GM12878 (cell line): ENCODE results near the gene MAD1L1. TPM values are rescaled to one million over a fixed set of nuclear protein-coding genes. Genes with fewer than 3 reads are reported as not detected.

ENCODE experiments used
- ATAC-seq: fragments of 200-7000 bp; cut with Tn5 transposase; 3 replicates; pipeline ENCODE4 v1.9.1; 2020; ENCODE audit warnings: mild to moderate bottlenecking, moderate library complexity
- BruUV-seq: library from RNA; stranded (reverse); fragments of 400-500 nt; replicated peaks from 2 replicates; lab custom pipeline; 2021; lab: Mats Ljungman, UMichigan
- CTCF ChIA-PET: fragments of 300-600 bp; sonication (Branson Sonifier 250); formaldehyde crosslinking; extraction: SDS; loops from one replicate; lab custom pipeline; 2021; ENCODE audit warnings: inconsistent platforms; lab: Yijun Ruan, JAX
- POLR2A ChIA-PET: fragments of 350-600 bp; formaldehyde crosslinking; extraction: SDS; loops from one replicate; lab custom pipeline; 2021; ENCODE audit warnings: inconsistent platforms; lab: Charles Lee
- RAD21 ChIA-PET: fragments of 300-600 bp; sonication (Branson Sonifier 250); formaldehyde crosslinking; loops from one replicate; lab custom pipeline; 2023; ENCODE audit warnings: antibody characterized with exemption; ENCODE audit not compliant: unreplicated experiment; lab: Charles Lee
- SMC1A ChIA-PET: fragments of 300-600 bp; sonication (Branson Sonifier 250); formaldehyde crosslinking; loops from one replicate; lab custom pipeline; 2023; ENCODE audit not compliant: unreplicated experiment, uncharacterized antibody; lab: Charles Lee
- DNase-seq: peaks from one replicate; pipeline ENCODE4 v3.0.0-alpha.2; 2011; ENCODE audit warnings: low read depth, low spot score
- FAIRE-seq: peaks from 3 replicates; lab custom pipeline; 2011; peaks lifted over from hg19 to GRCh38; lab: Jason Lieb, UNC
- H2AFZ ChIP-seq: 2 replicates; pipeline ENCODE4 v1.6.0; 2011; ENCODE audit warnings: low read depth, low read length, control low read depth; ENCODE audit not compliant: control insufficient read depth
- H3K27ac ChIP-seq: 2 replicates; pipeline ENCODE4 v1.5.1; 2011; ENCODE audit warnings: control low read depth; ENCODE audit not compliant: control insufficient read depth, insufficient read depth
- H3K27me3 ChIP-seq, 2 experiments: replicated peaks in 1 of 2; 2 replicates each; pipeline versions ENCODE4 v1.6.0 to v1.6.1; 2011; ENCODE audit warnings: low read length in 1 of 2; ENCODE audit not compliant: control insufficient read depth in 2 of 2, insufficient read depth in 2 of 2
- H3K36me3 ChIP-seq, 2 experiments: 2 replicates each; pipeline ENCODE4 v1.5.1; 2011; ENCODE audit warnings: low read length in 1 of 2; ENCODE audit not compliant: control insufficient read depth in 2 of 2, insufficient read depth in 2 of 2
- H3K4me1 ChIP-seq: 2 replicates; pipeline ENCODE4 v1.6.1; 2011; ENCODE audit warnings: mild to moderate bottlenecking, low read length, moderate library complexity, mixed read lengths; ENCODE audit not compliant: control insufficient read depth, insufficient read depth
- H3K4me2 ChIP-seq: 2 replicates; pipeline ENCODE4 v1.6.0; 2011; ENCODE audit warnings: control low read depth; ENCODE audit not compliant: control insufficient read depth, insufficient read depth
- H3K4me3 ChIP-seq: fragments of 200-600 bp; sonication (generic); 2 replicates; pipeline ENCODE4 v1.5.1; 2016
- H3K79me2 ChIP-seq: 2 replicates; pipeline ENCODE4 v1.6.0; 2011; ENCODE audit warnings: low read length; ENCODE audit not compliant: control insufficient read depth, insufficient read depth
- H3K9ac ChIP-seq: 2 replicates; pipeline ENCODE4 v1.8.0; 2011; ENCODE audit warnings: low read length, control low read depth, mixed read lengths; ENCODE audit not compliant: control insufficient read depth, insufficient read depth
- H3K9me3 ChIP-seq: replicated peaks from 3 replicates; pipeline ENCODE4 v1.5.1; 2011; ENCODE audit warnings: mild to moderate bottlenecking, low read length; ENCODE audit not compliant: control insufficient read depth, insufficient read depth
- H4K20me1 ChIP-seq: 2 replicates; pipeline ENCODE4 v1.6.0; 2011; ENCODE audit not compliant: control insufficient read depth, insufficient read depth
- ATF3 ChIP-seq: IDR thresholded peaks from 2 replicates; pipeline ENCODE4 v1.6.1; 2011; ENCODE audit warnings: low read depth, mild to moderate bottlenecking, low read length, moderate library complexity, borderline replicate concordance; ENCODE audit errors: extremely low read depth
- BCLAF1 ChIP-seq: fragments of 450-650 bp; IDR thresholded peaks from 2 replicates; pipeline ENCODE4 v1.6.1; 2017; ENCODE audit warnings: antibody characterized with exemption, mild to moderate bottlenecking, moderate library complexity
- FOXK2 ChIP-seq: fragments of 450-650 bp; IDR thresholded peaks from 2 replicates; pipeline ENCODE4 v1.6.1; 2017; ENCODE audit warnings: mild to moderate bottlenecking, moderate library complexity
- IKZF1 ChIP-seq: fragments of 450-650 bp; conservative IDR thresholded peaks from 2 replicates; pipeline ENCODE4 v1.6.1; 2017; ENCODE audit warnings: antibody characterized with exemption, mild to moderate bottlenecking
- IRF3 ChIP-seq: fragments of 450-650 bp; IDR thresholded peaks from 2 replicates; pipeline ENCODE4 v1.6.1; 2014; ENCODE audit warnings: mild to moderate bottlenecking
- PML ChIP-seq: IDR thresholded peaks from 2 replicates; pipeline ENCODE4 v1.6.1; 2012; ENCODE audit warnings: low read length, inconsistent platforms
- REST ChIP-seq: IDR thresholded peaks from 2 replicates; pipeline ENCODE4 v1.6.1; 2012; ENCODE audit warnings: mild to moderate bottlenecking, low read depth, low read length
- RUNX3 ChIP-seq: IDR thresholded peaks from 2 replicates; pipeline ENCODE4 v1.6.1; 2012; ENCODE audit warnings: low read length, inconsistent platforms
- SP1 ChIP-seq: IDR thresholded peaks from one replicate; pipeline ENCODE4 v1.6.1; 2011; ENCODE audit warnings: low read depth, low read length
- TCF7 ChIP-seq: IDR thresholded peaks from 2 replicates; pipeline ENCODE4 v1.6.1; 2014; ENCODE audit warnings: antibody characterized with exemption, borderline replicate concordance
- ZNF217 ChIP-seq: fragments of 450-650 bp; IDR thresholded peaks from 2 replicates; pipeline ENCODE4 v1.6.1; 2017; ENCODE audit warnings: antibody characterized with exemption, mild to moderate bottlenecking
- ZNF384 ChIP-seq: IDR thresholded peaks from 2 replicates; pipeline ENCODE4 v1.6.1; 2012; ENCODE audit warnings: low read depth, mild to moderate bottlenecking, low read length, improper control_type of control experiment, borderline replicate concordance
- WGBS: methylation state at CpG from one replicate; pipeline ENCODE4 v1.1.6; 2016; ENCODE audit warnings: low lambda C conversion rate; ENCODE audit not compliant: insufficient replicate concordance, insufficient coverage; ENCODE audit errors: missing lambda C conversion rate; 5-methylcytosine and 5-hydroxymethylcytosine counted together
- in situ Hi-C: fragments of 300-500 bp; cut with MboI; formaldehyde crosslinking; loops from 9 replicates; pipeline ENCODE4 v1.14.3; 2018; ENCODE audit warnings: mixed read lengths
- intact Hi-C: fragments of 100-400 bp; cut with micrococcal nuclease; formaldehyde crosslinking; loops from one replicate; pipeline ENCODE4 v1.14.2; 2022; ENCODE audit not compliant: unreplicated experiment
- polyA plus RNA-seq, 11 experiments: library from polyadenylated mRNA; depleted of rRNA in 4 of 11; unstranded in 6 of 11; stranded (reverse) in 5 of 11; fragments of >200 nt; fragmentation: Nextera tagmentation in 4 of 11; fragmentation: Illumina TruSeq in 1 of 11; extraction: Ambion mirVana in 4 of 11; extraction: Trizol in 1 of 11; gene quantifications; 1 replicate in 1 of 11; 2 replicates in 10 of 11; pipeline versions ENCODE4 v1.2.1 to v1.2.3, GENCODE V29; 2011 to 2016; ENCODE audit warnings: inconsistent platforms in 2 of 11, missing spikeins in 2 of 11, low read depth in 1 of 11
- total RNA-seq, 4 experiments: library from RNA; depleted of rRNA in 3 of 4; stranded (reverse); fragments of >200 nt in 3 of 4; fragmentation: Illumina TruSeq in 1 of 4; extraction: Trizol in 1 of 4; gene quantifications; 2 replicates each; pipeline versions ENCODE4 v1.2.1 to v1.2.3, GENCODE V29; 2013 to 2021

Gene MAD1L1
- total and polyA plus RNA-seq, 10 of the 15 experiments (the other 5 are each of a cell fraction or from before 2014, with no cell fraction given), result 2.2 to 76.8 (median 38.3) TPM

GRCh38 chr7:1787681-1788235, 445.0 kb downstream of the MAD1L1 start (continued):
- TF ChIP-seq IRF3, result no peak
- TF ChIP-seq FOXK2, result no peak

GRCh38 chr7:1787241-1787640, 445.5 kb downstream of the MAD1L1 start:
- WGBS, result 49% methylated on average over 9 of the region's 9 CpGs
- H3K4me2 ChIP-seq, result no peak overlapping the region
- FAIRE-seq (no peak), ATAC-seq (no peak), DNase-seq (no peak)
- intact Hi-C loops (no loop called here), in situ Hi-C loops (no loop called here)
- no peaks in the 10 kb centered on the region for H3K27me3 ChIP-seq
- H3K36me3 ChIP-seq, result no peaks in the 10 kb centered on the region
- H2AFZ ChIP-seq, result no peak overlapping the region
- BruUV-seq, result no TSS peak
- no peak overlapping the region for H3K4me3 ChIP-seq
- no peak overlapping the region for H3K27ac ChIP-seq
- no peaks in the 10 kb centered on the region for H4K20me1 ChIP-seq
- ChIA-PET CTCF (no interaction called here), RAD21 (no interaction called here), SMC1A (no interaction called here), POLR2A (no interaction called here)
- no peaks in the 10 kb centered on the region; the same call in 2 of the 3 replicates for H3K9me3 ChIP-seq
- no peaks in the 10 kb centered on the region for H3K4me1 ChIP-seq
- no peaks in the 10 kb centered on the region for H3K79me2 ChIP-seq
- H3K9ac ChIP-seq, result no peak overlapping the region
- TF ChIP-seq PML, result no peak
- TF ChIP-seq ATF3, result no peak
- TF ChIP-seq TCF7, result no peak
- no peak for TF ChIP-seq ZNF384
- no peak for TF ChIP-seq RUNX3
- no peak for TF ChIP-seq SP1
- TF ChIP-seq REST, result no peak
- no peak for TF ChIP-seq BCLAF1
- no peak for TF ChIP-seq ZNF217
- no peak for TF ChIP-seq IKZF1
